Upper lobe of left lung (tissue), 6 donors: ENCODE measurements around the gene FAM241B. TPM values are rescaled to one million over a fixed set of nuclear protein-coding genes. Genes with fewer than 3 reads are reported as not detected.

Experiments
- ATAC-seq, 2 donors: fragments of 200-7000 bp; cut with Tn5 transposase; one replicate each; pipeline ENCODE4 v1.9.1; 2022; ENCODE audit warnings: mild to moderate bottlenecking in 2 of 2, moderate library complexity in 2 of 2; ENCODE audit not compliant: low FRiP score in 2 of 2
- DNase-seq, 2 donors: peaks; one replicate each; pipeline ENCODE4 v3.0.0-alpha.2; 2019 to 2020
- H3K27ac ChIP-seq, 4 donors: fragments of 200-600 bp; sonication (generic); one replicate each; pipeline ENCODE4 v1.5.1; 2016 to 2019
- H3K27me3 ChIP-seq, 4 donors: fragments of 200-600 bp; sonication (generic); one replicate each; pipeline ENCODE4 v1.5.1; 2017 to 2019
- H3K36me3 ChIP-seq, 4 donors: fragments of 200-600 bp; sonication (generic); one replicate each; pipeline ENCODE4 v1.5.1; 2016 to 2019
- H3K4me1 ChIP-seq, 4 donors: fragments of 200-600 bp; sonication (generic); one replicate each; pipeline ENCODE4 v1.5.1; 2018 to 2019
- H3K4me3 ChIP-seq, 4 donors: fragments of 200-600 bp; sonication (generic); one replicate each; pipeline ENCODE4 v1.5.1; 2017 to 2019; ENCODE audit warnings: mild to moderate bottlenecking in 2 of 4, moderate library complexity in 1 of 4
- H3K9me3 ChIP-seq, 4 donors: fragments of 200-600 bp; sonication (generic); one replicate each; pipeline ENCODE4 v1.5.1; 2018 to 2019
- EP300 ChIP-seq, 4 donors: sonication (generic); formaldehyde crosslinking; IDR thresholded peaks; one replicate each; pipeline ENCODE4 v1.5.1; 2017; ENCODE audit warnings: antibody characterized with exemption in 4 of 4, control low read depth in 2 of 4
- POLR2A ChIP-seq, 4 donors: fragments of 450-650 bp; IDR thresholded peaks; one replicate each; pipeline ENCODE4 v1.5.1; 2016 to 2017; ENCODE audit warnings: antibody characterized with exemption in 4 of 4, mild to moderate bottlenecking in 2 of 4
- POLR2AphosphoS5 ChIP-seq, 2 donors: sonication (generic); formaldehyde crosslinking; IDR thresholded peaks; one replicate each; pipeline ENCODE4 v1.5.1; 2017; ENCODE audit warnings: antibody characterized with exemption in 2 of 2
- WGBS, 2 donors: methylation state at CpG; one replicate each; pipeline ENCODE4 v1.1.5; 2017 to 2018; 5-methylcytosine and 5-hydroxymethylcytosine counted together
- total RNA-seq, 6 donors: library from RNA; depleted of rRNA in 4 of 6; stranded (reverse); fragments of >200 nt in 4 of 6; gene quantifications; one replicate each; pipeline versions ENCODE4 v1.1.0 to v1.2.1, GENCODE V29; 2016 to 2021
- TF ChIP-seq, protein P1 (sequence below), 6 experiments: fragments of 450-650 bp in 4 of 6; fragments of 200-600 bp in 2 of 6; sonication (generic) in 2 of 6; IDR thresholded peaks; one replicate each; pipeline ENCODE4 v1.5.1; 2016 to 2019; ENCODE audit warnings: antibody characterized with exemption in 6 of 6
- donor health status: DM: no; HTN: no; CAD: no; lungs with moderate emphysema.
- donor health status: DM: no; HTN: yes; CAD: no; lungs with severe emphysema.

FAM241B gene
- total RNA-seq, 6 donors from 2014 or later: 3.1 to 7.7 (median 6.5) TPM; not detected in 1

- TF ChIP-seq EP300 (IDR thresholded peaks at IDR 0.05) (no peak), POLR2AphosphoS5 (IDR thresholded peaks at IDR 0.05) (no peak)
- 70 to 73% methylated on average over 9 to 17 of the region's 17 CpGs for WGBS, 2 donors
- Histone ChIP-seq H3K27me3 (no peaks in the 10 kb centered on the region), H3K4me3 (no peak overlapping the region), H3K4me1 (no peaks in the 10 kb centered on the region), H3K9me3 (no peaks in the 10 kb centered on the region), H3K36me3 (no peaks in the 10 kb centered on the region), H3K27ac (no peak overlapping the region)
- DNase-seq: peak in 1 of 2 donors; percentile 57
- no peak for ATAC-seq
Observed at GRCh38 chr10:69665474-69666320, 35.6 kb downstream of the FAM241B start.

DNA sequence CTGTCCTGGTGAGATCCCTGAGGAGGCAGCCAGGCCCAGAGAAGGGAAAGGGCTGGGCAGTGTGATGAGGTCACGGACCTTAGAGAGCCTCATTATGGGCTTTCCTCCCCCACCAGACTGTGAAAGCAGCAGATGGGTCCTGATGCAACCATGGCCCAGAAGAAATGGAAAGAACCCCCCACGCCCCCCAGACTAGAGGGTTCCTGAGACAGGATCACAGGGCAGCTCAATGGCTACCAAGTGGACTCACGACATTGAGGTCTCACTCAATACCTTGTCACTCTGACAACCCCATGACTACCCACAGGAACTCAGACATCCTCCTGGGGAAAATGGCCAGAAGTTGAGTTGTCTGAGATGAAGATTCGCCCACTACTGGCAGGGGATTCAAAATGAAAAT lies 36.7 kb downstream of the FAM241B start:
- Histone ChIP-seq H3K9me3 (no peaks in the 10 kb centered on the region), H3K36me3 (no peaks in the 10 kb centered on the region), H3K27me3 (no peaks in the 10 kb centered on the region), H3K27ac (no peak overlapping the region), H3K4me1 (no peaks in the 10 kb centered on the region), H3K4me3 (no peak overlapping the region)
- no peak for TF ChIP-seq POLR2AphosphoS5 (IDR thresholded peaks at IDR 0.05)
- TF ChIP-seq POLR2A (IDR thresholded peaks at IDR 0.05): no peak
- TF ChIP-seq, protein P1, sequence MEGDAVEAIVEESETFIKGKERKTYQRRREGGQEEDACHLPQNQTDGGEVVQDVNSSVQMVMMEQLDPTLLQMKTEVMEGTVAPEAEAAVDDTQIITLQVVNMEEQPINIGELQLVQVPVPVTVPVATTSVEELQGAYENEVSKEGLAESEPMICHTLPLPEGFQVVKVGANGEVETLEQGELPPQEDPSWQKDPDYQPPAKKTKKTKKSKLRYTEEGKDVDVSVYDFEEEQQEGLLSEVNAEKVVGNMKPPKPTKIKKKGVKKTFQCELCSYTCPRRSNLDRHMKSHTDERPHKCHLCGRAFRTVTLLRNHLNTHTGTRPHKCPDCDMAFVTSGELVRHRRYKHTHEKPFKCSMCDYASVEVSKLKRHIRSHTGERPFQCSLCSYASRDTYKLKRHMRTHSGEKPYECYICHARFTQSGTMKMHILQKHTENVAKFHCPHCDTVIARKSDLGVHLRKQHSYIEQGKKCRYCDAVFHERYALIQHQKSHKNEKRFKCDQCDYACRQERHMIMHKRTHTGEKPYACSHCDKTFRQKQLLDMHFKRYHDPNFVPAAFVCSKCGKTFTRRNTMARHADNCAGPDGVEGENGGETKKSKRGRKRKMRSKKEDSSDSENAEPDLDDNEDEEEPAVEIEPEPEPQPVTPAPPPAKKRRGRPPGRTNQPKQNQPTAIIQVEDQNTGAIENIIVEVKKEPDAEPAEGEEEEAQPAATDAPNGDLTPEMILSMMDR (IDR thresholded peaks at IDR 0.05): no peak
- no peak for TF ChIP-seq EP300 (IDR thresholded peaks at IDR 0.05)
- DNase-seq (no peak), ATAC-seq (no peak)
- WGBS, 2 donors: 73 to 83% methylated on average over 4 of the region's 4 CpGs

- TF ChIP-seq, protein P1 (IDR thresholded peaks at IDR 0.05): no peak
- no peak for TF ChIP-seq POLR2AphosphoS5 (IDR thresholded peaks at IDR 0.05)
- TF ChIP-seq POLR2A (IDR thresholded peaks at IDR 0.05): no peak
- TF ChIP-seq EP300 (IDR thresholded peaks at IDR 0.05): no peak
- no peak for DNase-seq
- Histone ChIP-seq H3K9me3 (no peaks in the 10 kb centered on the region), H3K27me3 (no peaks in the 10 kb centered on the region), H3K36me3 (no peaks in the 10 kb centered on the region), H3K4me3 (no peak overlapping the region), H3K4me1 (no peaks in the 10 kb centered on the region), H3K27ac (no peak overlapping the region)
- ATAC-seq: no peak
- 74% methylated on average over 5 of the region's 5 CpGs for WGBS, 2 donors
Observed at GRCh38 chr10:69668721-69669120, 38.7 kb downstream of the FAM241B start.

- TF ChIP-seq POLR2A (IDR thresholded peaks at IDR 0.05) (no peak), EP300 (IDR thresholded peaks at IDR 0.05) (no peak), POLR2AphosphoS5 (IDR thresholded peaks at IDR 0.05) (no peak)
- TF ChIP-seq, protein P1 (IDR thresholded peaks at IDR 0.05): no peak
- Histone ChIP-seq H3K27me3 (no peaks in the 10 kb centered on the region), H3K4me1 (no peaks in the 10 kb centered on the region), H3K27ac (no peak overlapping the region), H3K4me3 (no peak overlapping the region), H3K36me3 (no peaks in the 10 kb centered on the region), H3K9me3 (no peaks in the 10 kb centered on the region)
- 69 to 73% methylated on average over 3 to 4 of the region's 4 CpGs for WGBS, 2 donors
- no peak for ATAC-seq
- no peak for DNase-seq
Observed at GRCh38 chr10:69669409-69669808, 39.4 kb downstream of the FAM241B start.

- no peaks in the 10 kb centered on the region for H3K4me1 ChIP-seq
- no peaks in the 10 kb centered on the region for H3K36me3 ChIP-seq
- WGBS, 2 donors: 86 to 90% methylated on average over 3 of the region's 3 CpGs
- no peak for DNase-seq
- TF ChIP-seq, protein P1 (IDR thresholded peaks at IDR 0.05): no peak
- TF ChIP-seq POLR2AphosphoS5 (IDR thresholded peaks at IDR 0.05) (no peak), EP300 (IDR thresholded peaks at IDR 0.05) (no peak), POLR2A (IDR thresholded peaks at IDR 0.05) (no peak)
- H3K27me3 ChIP-seq: no peaks in the 10 kb centered on the region
- no peak overlapping the region for H3K4me3 ChIP-seq
- no peak for ATAC-seq
- no peak overlapping the region for H3K27ac ChIP-seq
- H3K9me3 ChIP-seq: no peaks in the 10 kb centered on the region
Observed at GRCh38 chr10:69673521-69673920, 43.5 kb downstream of the FAM241B start.
